Measurements from ENCODE around the gene ZAR1. TPM values are rescaled to one million over a fixed set of nuclear protein-coding genes. Genes with fewer than 3 reads are reported as not detected.

ZAR1 gene
- total RNA-seq, 2 donors from 2014 or later: 0.68 to 1.8 TPM

DNA sequence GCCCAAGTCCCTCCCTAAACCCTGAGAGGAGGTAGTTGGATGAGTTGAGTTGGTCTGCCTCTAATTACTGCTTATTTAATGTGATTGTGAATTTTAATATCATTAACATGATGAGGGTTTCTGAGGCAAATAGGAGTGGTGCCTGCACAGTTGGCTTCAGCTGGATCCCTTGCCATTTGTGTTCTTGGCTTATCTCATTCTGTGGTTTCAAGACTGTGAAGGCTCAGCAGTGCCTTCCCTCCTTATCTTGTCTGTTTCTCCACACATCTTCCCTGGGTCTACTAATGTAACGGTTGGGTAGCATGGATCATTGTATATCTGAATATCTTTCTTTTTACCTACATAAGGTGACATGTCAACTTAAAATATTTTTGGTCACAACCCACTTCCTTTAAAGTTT is 8.5 kb upstream of the ZAR1 start:
- H3K4me3 ChIP-seq: no peak overlapping the region
- no peaks in the 10 kb centered on the region for H3K36me3 ChIP-seq
- H3K27ac ChIP-seq: no peak overlapping the region
- H3K4me1 ChIP-seq (ENCODE audit: control insufficient read depth in 1 of 2, low read depth in 2 of 2): peaks cover 10 to 35% of the 10 kb centered on the region in 2 donors
- no peaks in the 10 kb centered on the region for H3K9me3 ChIP-seq
- peaks cover 7% of the 10 kb centered on the region for H3K27me3 ChIP-seq (replicated peaks; ENCODE audit: insufficient read depth)
- TF ChIP-seq, protein P1, sequence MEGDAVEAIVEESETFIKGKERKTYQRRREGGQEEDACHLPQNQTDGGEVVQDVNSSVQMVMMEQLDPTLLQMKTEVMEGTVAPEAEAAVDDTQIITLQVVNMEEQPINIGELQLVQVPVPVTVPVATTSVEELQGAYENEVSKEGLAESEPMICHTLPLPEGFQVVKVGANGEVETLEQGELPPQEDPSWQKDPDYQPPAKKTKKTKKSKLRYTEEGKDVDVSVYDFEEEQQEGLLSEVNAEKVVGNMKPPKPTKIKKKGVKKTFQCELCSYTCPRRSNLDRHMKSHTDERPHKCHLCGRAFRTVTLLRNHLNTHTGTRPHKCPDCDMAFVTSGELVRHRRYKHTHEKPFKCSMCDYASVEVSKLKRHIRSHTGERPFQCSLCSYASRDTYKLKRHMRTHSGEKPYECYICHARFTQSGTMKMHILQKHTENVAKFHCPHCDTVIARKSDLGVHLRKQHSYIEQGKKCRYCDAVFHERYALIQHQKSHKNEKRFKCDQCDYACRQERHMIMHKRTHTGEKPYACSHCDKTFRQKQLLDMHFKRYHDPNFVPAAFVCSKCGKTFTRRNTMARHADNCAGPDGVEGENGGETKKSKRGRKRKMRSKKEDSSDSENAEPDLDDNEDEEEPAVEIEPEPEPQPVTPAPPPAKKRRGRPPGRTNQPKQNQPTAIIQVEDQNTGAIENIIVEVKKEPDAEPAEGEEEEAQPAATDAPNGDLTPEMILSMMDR (IDR thresholded peaks at IDR 0.05): no peak
- DNase-seq (ENCODE audit: low spot score): no peak
- no peak for ATAC-seq (ENCODE audit: insufficient number of reproducible peaks, low FRiP score, low read depth)

DNA sequence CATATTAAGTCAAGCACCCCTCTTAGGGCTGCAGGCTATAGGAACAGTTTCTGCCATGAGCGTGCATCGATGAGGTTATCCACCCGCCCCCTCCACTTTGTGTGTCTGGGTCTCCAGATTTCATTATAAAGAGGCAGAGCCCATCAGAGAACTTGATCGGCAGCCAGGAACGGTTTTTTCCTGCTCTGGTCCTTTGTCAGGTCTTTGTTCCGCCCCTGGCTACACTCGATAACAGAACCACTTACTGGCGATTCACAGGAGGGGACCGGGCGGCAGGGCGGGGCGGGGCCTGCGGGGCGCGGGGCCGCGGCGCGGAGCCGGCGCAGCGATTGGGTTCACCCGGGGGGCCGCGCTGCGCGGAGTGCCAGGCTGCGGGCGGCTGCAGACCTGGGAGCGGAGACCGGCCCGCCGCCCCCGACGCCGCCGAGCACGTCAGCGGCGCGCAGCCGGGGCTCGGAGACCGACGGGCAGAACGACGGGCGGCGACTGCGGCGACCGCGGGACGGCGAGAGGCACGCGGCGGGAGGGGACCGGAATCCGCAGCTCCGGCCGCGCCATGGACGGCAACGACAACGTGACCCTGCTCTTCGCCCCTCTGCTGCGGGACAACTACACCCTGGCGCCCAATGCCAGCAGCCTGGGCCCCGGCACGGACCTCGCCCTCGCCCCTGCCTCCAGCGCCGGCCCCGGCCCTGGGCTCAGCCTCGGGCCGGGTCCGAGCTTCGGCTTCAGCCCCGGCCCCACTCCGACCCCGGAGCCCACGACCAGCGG is 6.9 kb upstream of the ZAR1 start, which contains the start of gene SLC10A4:
Gene SLC10A4 (plus strand): TSS at position 338 of the 771 bp plus-strand sequence. CDS start 219 bp downstream, at position 557.
- H3K9me3 ChIP-seq: no peaks in the 10 kb centered on the region
- DNase-seq (ENCODE audit: low spot score) (no peak), ATAC-seq (ENCODE audit: insufficient number of reproducible peaks, low FRiP score, low read depth) (no peak)
- H3K4me1 ChIP-seq (ENCODE audit: control insufficient read depth in 1 of 2, low read depth in 2 of 2): peaks cover 10 to 23% of the 10 kb centered on the region in 2 donors
- TF ChIP-seq, protein P1 (IDR thresholded peaks at IDR 0.05): no peak
- peak within 1 kb of the TSS; percentile 69 for H3K4me3 ChIP-seq
- no peaks in the 10 kb centered on the region for H3K36me3 ChIP-seq
- peaks cover 7% of the 10 kb centered on the region for H3K27me3 ChIP-seq (replicated peaks; ENCODE audit: insufficient read depth)
- no peak within 1 kb of the TSS for H3K27ac ChIP-seq

DNA sequence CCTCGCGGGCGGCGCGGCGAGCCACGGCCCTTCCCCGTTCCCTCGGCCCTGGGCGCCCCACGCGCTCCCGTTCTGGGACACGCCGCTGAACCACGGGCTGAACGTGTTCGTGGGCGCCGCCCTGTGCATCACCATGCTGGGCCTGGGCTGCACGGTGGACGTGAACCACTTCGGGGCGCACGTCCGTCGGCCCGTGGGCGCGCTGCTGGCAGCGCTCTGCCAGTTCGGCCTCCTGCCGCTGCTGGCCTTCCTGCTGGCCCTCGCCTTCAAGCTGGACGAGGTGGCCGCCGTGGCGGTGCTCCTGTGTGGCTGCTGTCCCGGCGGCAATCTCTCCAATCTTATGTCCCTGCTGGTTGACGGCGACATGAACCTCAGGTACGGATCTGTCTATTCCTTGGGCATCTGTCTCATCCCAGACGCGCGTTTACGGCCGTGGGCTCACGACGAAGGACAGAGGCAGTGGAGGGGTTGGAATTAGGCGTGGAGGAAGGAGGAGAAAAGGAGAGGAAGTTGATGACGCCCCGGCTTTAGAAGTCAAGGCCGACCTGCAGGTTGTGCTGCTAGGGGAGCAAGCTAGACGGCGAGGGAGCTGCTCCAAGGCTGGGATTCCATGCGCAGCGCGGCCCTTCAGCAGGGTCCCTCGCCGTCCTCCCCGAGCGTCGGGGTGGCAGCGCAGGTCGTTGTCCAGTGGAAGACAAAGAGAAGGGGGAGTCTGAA is 6.1 kb upstream of the ZAR1 start:
- DNase-seq (ENCODE audit: low spot score) (no peak), ATAC-seq (ENCODE audit: insufficient number of reproducible peaks, low FRiP score, low read depth) (no peak)
- Histone ChIP-seq H3K27ac (no peak overlapping the region), H3K27me3 (replicated peaks; ENCODE audit: insufficient read depth) (peaks cover 7% of the 10 kb centered on the region), H3K4me3 (peak overlapping the region; percentile 69), H3K36me3 (no peaks in the 10 kb centered on the region), H3K9me3 (no peaks in the 10 kb centered on the region), H3K4me1 (ENCODE audit: control insufficient read depth in 1 of 2, low read depth in 2 of 2) (peaks cover 9 to 16% of the 10 kb centered on the region in 2 donors)
- TF ChIP-seq, protein P1 (IDR thresholded peaks at IDR 0.05): no peak

DNA sequence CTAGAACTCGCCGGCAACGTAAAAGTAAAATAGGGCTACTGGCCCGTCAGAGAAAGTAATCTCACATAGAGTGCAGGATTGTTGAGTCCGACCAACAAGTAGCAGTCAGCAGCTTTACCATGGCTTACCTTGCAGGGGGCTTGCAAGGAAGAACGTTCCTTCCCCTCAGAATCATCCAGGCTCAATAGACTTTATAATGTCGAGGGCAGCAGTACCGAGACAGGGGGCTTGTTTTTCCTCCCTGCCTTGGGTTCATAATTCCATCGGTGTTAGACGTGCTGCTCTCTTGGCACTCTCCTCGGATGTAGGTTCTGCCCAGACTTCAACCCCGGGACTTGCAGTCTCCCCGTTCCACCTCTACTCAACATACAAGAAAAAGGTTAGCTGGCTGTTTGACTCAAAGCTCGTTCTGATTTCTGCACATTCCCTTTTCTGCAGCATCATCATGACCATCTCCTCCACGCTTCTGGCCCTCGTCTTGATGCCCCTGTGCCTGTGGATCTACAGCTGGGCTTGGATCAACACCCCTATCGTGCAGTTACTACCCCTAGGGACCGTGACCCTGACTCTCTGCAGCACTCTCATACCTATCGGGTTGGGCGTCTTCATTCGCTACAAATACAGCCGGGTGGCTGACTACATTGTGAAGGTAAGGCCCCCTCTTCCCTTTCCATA is 5.4 kb upstream of the ZAR1 start:
- no peak overlapping the region for H3K4me3 ChIP-seq
- no peak for DNase-seq (ENCODE audit: low spot score)
- H3K27ac ChIP-seq: no peak overlapping the region
- H3K4me1 ChIP-seq (ENCODE audit: control insufficient read depth in 1 of 2, low read depth in 2 of 2): peaks cover 5 to 14% of the 10 kb centered on the region in 2 donors
- TF ChIP-seq, protein P1 (IDR thresholded peaks at IDR 0.05): no peak
- H3K27me3 ChIP-seq (replicated peaks; ENCODE audit: insufficient read depth): peaks cover 10% of the 10 kb centered on the region
- no peaks in the 10 kb centered on the region for H3K36me3 ChIP-seq
- no peak for ATAC-seq (ENCODE audit: insufficient number of reproducible peaks, low FRiP score, low read depth)
- no peaks in the 10 kb centered on the region for H3K9me3 ChIP-seq

DNA sequence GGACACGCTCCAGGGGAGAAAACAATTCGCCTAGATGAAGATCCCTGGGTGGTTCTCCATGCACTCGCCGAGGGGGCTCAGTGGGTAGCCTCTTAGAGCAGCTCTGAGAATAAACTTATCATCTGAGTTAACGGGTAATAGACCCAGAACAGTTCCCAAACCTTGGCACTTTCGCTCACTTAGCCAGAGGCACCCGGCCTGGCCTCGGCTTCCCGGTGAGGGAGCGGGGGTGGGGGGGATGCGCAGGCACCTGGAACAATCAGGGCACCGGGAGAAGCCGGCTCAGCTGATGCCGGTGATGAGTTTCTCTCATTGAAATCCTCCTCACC is 405 bp upstream of the ZAR1 start:
- DNase-seq (ENCODE audit: low spot score): no peak
- H3K4me1 ChIP-seq (ENCODE audit: control insufficient read depth in 1 of 2, low read depth in 2 of 2): peaks cover 0 to 14% of the 10 kb centered on the region in 2 donors
- ATAC-seq (ENCODE audit: insufficient number of reproducible peaks, low FRiP score, low read depth): no peak
- TF ChIP-seq, protein P1 (IDR thresholded peaks at IDR 0.05): no peak
- no peaks in the 10 kb centered on the region for H3K9me3 ChIP-seq
- H3K27me3 ChIP-seq (replicated peaks; ENCODE audit: insufficient read depth): peaks cover 7% of the 10 kb centered on the region
- H3K4me3 ChIP-seq: peak overlapping the region; percentile 65
- no peaks in the 10 kb centered on the region for H3K36me3 ChIP-seq
- H3K27ac ChIP-seq: no peak overlapping the region

Measured in thoracic aorta (tissue), 2 donors.